A549 (cell line): ENCODE measurements around the gene TJP3.
"Not testable (repeated sequence)": the region's sequence is repeated elsewhere in the genome, so short reads cannot be mapped to it uniquely, and the experiment has no call there.

Source experiments
- CEBPB ChIP-seq, 2 experiments: fragments of >200 bp in 1 of 2; sonication (Bioruptor Twin) in 1 of 2; formaldehyde crosslinking in 1 of 2; IDR thresholded peaks; 2 replicates each; pipeline ENCODE4 v1.6.1; 2012 to 2016
- CHD2 ChIP-seq: fragments of 150-350 bp; IDR thresholded peaks from 2 replicates; pipeline ENCODE4 v1.6.1; 2014; ENCODE audit warnings: low read length; ENCODE audit not compliant: partially characterized antibody
- HDAC2 ChIP-seq: fragments of 200-600 bp; sonication (generic); IDR thresholded peaks from 2 replicates; pipeline ENCODE4 v1.6.1; 2016
- HOXA7 ChIP-seq: fragments of 250-450 bp; sonication (Bioruptor Pico); IDR thresholded peaks from 2 replicates; pipeline ENCODE4 v1.5.0; 2020; ENCODE audit warnings: mild to moderate bottlenecking, moderate library complexity
- JUNB ChIP-seq: fragments of >200 bp; sonication (Bioruptor Twin); formaldehyde crosslinking; IDR thresholded peaks from 2 replicates; pipeline ENCODE4 v1.6.1; 2016
- NR3C1 ChIP-seq: fragments of >200 bp; sonication (Bioruptor Twin); formaldehyde crosslinking; IDR thresholded peaks from 3 replicates; pipeline ENCODE4 v1.6.1; 2017
- PBX3 ChIP-seq: IDR thresholded peaks from 2 replicates; pipeline ENCODE4 v1.6.1; 2012
- POLR2A ChIP-seq: IDR thresholded peaks from 2 replicates; pipeline ENCODE4 v1.6.1; 2012; ENCODE audit warnings: mild to moderate bottlenecking, low read length
- RFX5 ChIP-seq: fragments of 450-650 bp; IDR thresholded peaks from 2 replicates; pipeline ENCODE4 v1.7.1; 2014; ENCODE audit warnings: antibody characterized with exemption, mild to moderate bottlenecking, moderate library complexity
- RNF2 ChIP-seq: fragments of 200-600 bp; sonication (generic); IDR thresholded peaks from 2 replicates; pipeline ENCODE4 v1.6.1; 2016; ENCODE audit warnings: low read depth, mild to moderate bottlenecking, antibody characterized with exemption, moderate library complexity, borderline replicate concordance
- ZFP36 ChIP-seq: fragments of 450-650 bp; IDR thresholded peaks from 2 replicates; pipeline ENCODE4 v1.6.1; 2014; ENCODE audit warnings: borderline replicate concordance; ENCODE audit not compliant: partially characterized antibody
- TF ChIP-seq, protein P1 (sequence below): fragments of >200 bp; sonication (Bioruptor Twin); formaldehyde crosslinking; IDR thresholded peaks from 3 replicates; pipeline ENCODE4 v1.5.1; 2016
- TF ChIP-seq, protein P2 (sequence below): fragments of 450-650 bp; IDR thresholded peaks from 2 replicates; pipeline ENCODE4 v1.6.1; 2014; ENCODE audit warnings: antibody characterized with exemption

DNA sequence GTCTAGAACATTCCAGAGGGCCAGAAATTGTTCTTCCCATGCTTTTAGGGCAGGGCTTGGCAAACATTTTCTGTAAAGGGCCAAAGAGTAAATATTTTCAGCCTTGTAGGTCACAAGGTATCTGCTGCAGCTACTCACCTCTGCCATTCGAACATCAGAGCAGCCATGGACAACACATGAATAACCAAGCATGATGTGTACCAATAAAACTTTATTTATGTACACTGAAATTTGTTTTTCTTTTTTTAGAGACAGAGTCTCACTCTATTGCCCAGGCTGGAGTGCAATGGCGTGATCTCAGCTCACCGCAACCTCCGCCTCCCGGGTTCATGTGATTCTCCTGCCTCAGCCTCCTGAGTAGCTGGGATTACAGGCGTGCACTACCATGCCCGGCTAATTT lies 49.5 kb downstream of the TJP3 start:
- TF ChIP-seq HOXA7 (CRISPR knock-in tag); NR3C1; PBX3; ZFP36; POLR2A; CEBPB (IDR thresholded peaks at IDR 0.05); CHD2; RFX5; RNF2; JUNB; HDAC2: not testable (repeated sequence)
- TF ChIP-seq, protein P1, sequence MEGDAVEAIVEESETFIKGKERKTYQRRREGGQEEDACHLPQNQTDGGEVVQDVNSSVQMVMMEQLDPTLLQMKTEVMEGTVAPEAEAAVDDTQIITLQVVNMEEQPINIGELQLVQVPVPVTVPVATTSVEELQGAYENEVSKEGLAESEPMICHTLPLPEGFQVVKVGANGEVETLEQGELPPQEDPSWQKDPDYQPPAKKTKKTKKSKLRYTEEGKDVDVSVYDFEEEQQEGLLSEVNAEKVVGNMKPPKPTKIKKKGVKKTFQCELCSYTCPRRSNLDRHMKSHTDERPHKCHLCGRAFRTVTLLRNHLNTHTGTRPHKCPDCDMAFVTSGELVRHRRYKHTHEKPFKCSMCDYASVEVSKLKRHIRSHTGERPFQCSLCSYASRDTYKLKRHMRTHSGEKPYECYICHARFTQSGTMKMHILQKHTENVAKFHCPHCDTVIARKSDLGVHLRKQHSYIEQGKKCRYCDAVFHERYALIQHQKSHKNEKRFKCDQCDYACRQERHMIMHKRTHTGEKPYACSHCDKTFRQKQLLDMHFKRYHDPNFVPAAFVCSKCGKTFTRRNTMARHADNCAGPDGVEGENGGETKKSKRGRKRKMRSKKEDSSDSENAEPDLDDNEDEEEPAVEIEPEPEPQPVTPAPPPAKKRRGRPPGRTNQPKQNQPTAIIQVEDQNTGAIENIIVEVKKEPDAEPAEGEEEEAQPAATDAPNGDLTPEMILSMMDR, result not testable (repeated sequence)
- TF ChIP-seq, protein P2, sequence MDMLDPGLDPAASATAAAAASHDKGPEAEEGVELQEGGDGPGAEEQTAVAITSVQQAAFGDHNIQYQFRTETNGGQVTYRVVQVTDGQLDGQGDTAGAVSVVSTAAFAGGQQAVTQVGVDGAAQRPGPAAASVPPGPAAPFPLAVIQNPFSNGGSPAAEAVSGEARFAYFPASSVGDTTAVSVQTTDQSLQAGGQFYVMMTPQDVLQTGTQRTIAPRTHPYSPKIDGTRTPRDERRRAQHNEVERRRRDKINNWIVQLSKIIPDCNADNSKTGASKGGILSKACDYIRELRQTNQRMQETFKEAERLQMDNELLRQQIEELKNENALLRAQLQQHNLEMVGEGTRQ, result not testable (repeated sequence)
